Gastrocnemius medialis (tissue), 4 donors: ENCODE results near the gene TM7SF3. TPM values are rescaled to one million over a fixed set of nuclear protein-coding genes. Genes with fewer than 3 reads are reported as not detected.
"Not testable (repeated sequence)": the region's sequence is repeated elsewhere in the genome, so short reads cannot be mapped to it uniquely, and the experiment has no call there.

Source experiments
- ATAC-seq, 2 donors: fragments of 150-250 bp; one replicate each; pipeline ENCODE4 v1.9.1; 2016
- DNase-seq, 2 donors: peaks; one replicate each; pipeline ENCODE4 v3.0.0-alpha.2; 2019
- H3K27ac ChIP-seq, 4 donors: fragments of 200-600 bp; sonication (generic); 1 replicate in 1 of 4; 2 replicates in 3 of 4; pipeline ENCODE4 v1.5.1; 2016 to 2018; ENCODE audit warnings: mild to moderate bottlenecking in 2 of 4, moderate library complexity in 1 of 4
- H3K27me3 ChIP-seq, 3 donors: fragments of 200-600 bp; sonication (generic) in 2 of 3; 1 replicate in 1 of 3; 2 replicates in 2 of 3; pipeline versions ENCODE4 v1.5.1 to v1.6.0; 2016 to 2019; ENCODE audit warnings: mild to moderate bottlenecking in 1 of 3, moderate library complexity in 1 of 3
- H3K36me3 ChIP-seq, 2 donors: fragments of 200-600 bp; sonication (generic) in 1 of 2; one replicate each; pipeline ENCODE4 v1.5.1; 2017 to 2018
- H3K4me1 ChIP-seq, 2 donors: fragments of 200-600 bp; sonication (generic) in 1 of 2; one replicate each; pipeline ENCODE4 v1.5.1; 2016 to 2017; ENCODE audit warnings: mild to moderate bottlenecking in 2 of 2
- H3K4me3 ChIP-seq, 4 donors: fragments of 200-600 bp; sonication (generic) in 3 of 4; 1 replicate in 1 of 4; 2 replicates in 3 of 4; pipeline ENCODE4 v1.5.1; 2016 to 2019; ENCODE audit warnings: mild to moderate bottlenecking in 2 of 4
- H3K9me3 ChIP-seq, 3 donors: fragments of 200-600 bp; sonication (generic) in 2 of 3; 1 replicate in 1 of 3; 2 replicates in 2 of 3; pipeline ENCODE4 v1.5.1; 2016 to 2019
- CTCF ChIP-seq, 5 experiments: fragments of 450-650 bp in 3 of 5; fragments of 200-600 bp in 2 of 5; sonication (generic) in 2 of 5; IDR thresholded peaks in 4 of 5; conservative IDR thresholded peaks in 1 of 5; 1 replicate in 4 of 5; 2 replicates in 1 of 5; pipeline ENCODE4 v1.5.1; 2016 to 2019; ENCODE audit warnings: antibody characterized with exemption in 5 of 5, mild to moderate bottlenecking in 3 of 5, moderate library complexity in 3 of 5
- POLR2A ChIP-seq, 2 donors: fragments of 450-650 bp; IDR thresholded peaks; one replicate each; pipeline ENCODE4 v1.6.1; 2017; ENCODE audit warnings: antibody characterized with exemption in 2 of 2, mild to moderate bottlenecking in 2 of 2, moderate library complexity in 2 of 2
- in situ Hi-C, 4 donors: fragments of 200-750 bp; cut with MboI; loops; one replicate each; pipeline versions ENCODE4 v1.15.0 to v1.8.0; 2017; ENCODE audit warnings: low sequenced_read_pairs in 4 of 4
- intact Hi-C: fragments of 100-400 bp; cut with DNase I; formaldehyde crosslinking; loops from one replicate; pipeline ENCODE4 v1.15.1; 2023; ENCODE audit warnings: low total_unique reads
- total RNA-seq, 4 donors: library from RNA; depleted of rRNA; stranded (reverse); fragments of >200 nt; gene quantifications; one replicate each; pipeline versions ENCODE4 v1.1.0 to v1.2.3, GENCODE V29; 2016

The TM7SF3 gene
- total RNA-seq, 4 donors from 2014 or later = 8.6 to 19.8 (median 14.3) TPM

GRCh38 chr12:26963413-26963812, 50.8 kb downstream of the TM7SF3 start:
- in situ Hi-C loops = no loop called here
- DNase-seq = no peak
- TF ChIP-seq POLR2A (IDR thresholded peaks at IDR 0.05) = no peak
- no peak for TF ChIP-seq CTCF (IDR thresholded peaks at IDR 0.05 in 4 of 5, conservative IDR thresholded peaks at IDR 0.05 in 1 of 5)
- Histone ChIP-seq H3K4me3 (no peak overlapping the region), H3K27ac (no peak overlapping the region), H3K9me3 (no peaks in the 10 kb centered on the region), H3K4me1 (peaks cover 0 to 5% of the 10 kb centered on the region in 2 donors), H3K36me3 (peaks cover 3 to 55% of the 10 kb centered on the region in 2 donors), H3K27me3 (no peaks in the 10 kb centered on the region)
- intact Hi-C loops = no loop called here
- no peak for ATAC-seq

DNA sequence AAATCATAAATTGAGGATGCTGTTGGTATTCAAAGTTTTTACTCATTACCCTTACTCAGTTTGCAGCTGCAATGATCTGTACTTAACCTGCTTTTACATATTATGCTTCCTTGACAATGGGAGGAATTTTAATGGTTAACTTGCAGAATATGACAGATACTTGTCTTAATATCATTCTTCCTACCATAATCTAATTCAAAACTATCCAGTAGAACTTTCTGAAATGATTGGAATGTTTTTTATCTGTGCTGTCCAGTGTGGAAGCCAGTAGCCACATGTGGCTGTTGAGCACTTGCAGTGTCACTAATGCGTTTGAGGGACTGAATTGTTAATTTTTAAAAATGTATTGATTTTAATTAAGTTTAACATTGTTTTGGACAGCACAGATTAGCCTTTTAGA, 52.4 kb downstream of the TM7SF3 start:
- TF ChIP-seq POLR2A (IDR thresholded peaks at IDR 0.05) = no peak
- TF ChIP-seq CTCF (IDR thresholded peaks at IDR 0.05 in 4 of 5, conservative IDR thresholded peaks at IDR 0.05 in 1 of 5) = no peak
- peaks cover 0 to 5% of the 10 kb centered on the region in 2 donors for H3K4me1 ChIP-seq
- peaks cover 3 to 64% of the 10 kb centered on the region in 2 donors for H3K36me3 ChIP-seq
- in situ Hi-C loops (no loop called here), intact Hi-C loops (no loop called here)
- no peak overlapping the region for H3K4me3 ChIP-seq
- H3K9me3 ChIP-seq = no peaks in the 10 kb centered on the region
- no peak overlapping the region for H3K27ac ChIP-seq
- no peaks in the 10 kb centered on the region for H3K27me3 ChIP-seq
- no peak for ATAC-seq
- no peak for DNase-seq

- H3K27me3 ChIP-seq, H3K4me1 ChIP-seq, intact Hi-C loops, in situ Hi-C loops, H3K4me3 ChIP-seq, H3K9me3 ChIP-seq, H3K27ac ChIP-seq, ATAC-seq: not testable (repeated sequence)
- peak in 1 of 2 donors; percentile 27 for DNase-seq
- H3K36me3 ChIP-seq = peaks cover 3 to 64% of the 10 kb centered on the region in 2 donors
Observed at GRCh38 chr12:26961391-26961790, 52.8 kb downstream of the TM7SF3 start.

GRCh38 chr12:26954027-26954426, 60.2 kb downstream of the TM7SF3 start:
- no peak overlapping the region for H3K27ac ChIP-seq
- no peaks in the 10 kb centered on the region for H3K9me3 ChIP-seq
- H3K4me1 ChIP-seq = peaks cover 0 to 4% of the 10 kb centered on the region in 2 donors
- DNase-seq (no peak), ATAC-seq (peak in 1 of 2 donors; percentile 65)
- intact Hi-C loops = no loop called here
- in situ Hi-C loops = no loop called here
- no peaks in the 10 kb centered on the region for H3K27me3 ChIP-seq
- no peak overlapping the region for H3K4me3 ChIP-seq
- H3K36me3 ChIP-seq = peaks cover 0 to 26% of the 10 kb centered on the region in 2 donors
- no peak for TF ChIP-seq POLR2A (IDR thresholded peaks at IDR 0.05)
- no peak for TF ChIP-seq CTCF (IDR thresholded peaks at IDR 0.05 in 4 of 5, conservative IDR thresholded peaks at IDR 0.05 in 1 of 5)

GRCh38 chr12:26953447-26953846, 60.7 kb downstream of the TM7SF3 start:
- Histone ChIP-seq H3K36me3 (peaks cover 0 to 23% of the 10 kb centered on the region in 2 donors), H3K27me3 (no peaks in the 10 kb centered on the region), H3K4me3 (no peak overlapping the region), H3K4me1 (peaks cover 0 to 4% of the 10 kb centered on the region in 2 donors), H3K9me3 (no peaks in the 10 kb centered on the region), H3K27ac (no peak overlapping the region)
- in situ Hi-C loops (no loop called here), intact Hi-C loops (no loop called here)
- TF ChIP-seq POLR2A (IDR thresholded peaks at IDR 0.05) = no peak
- no peak for TF ChIP-seq CTCF (IDR thresholded peaks at IDR 0.05 in 4 of 5, conservative IDR thresholded peaks at IDR 0.05 in 1 of 5)
- peak; percentile 72 to 85 for ATAC-seq
- DNase-seq = peak in 1 of 2 donors; percentile 36
